SK-N-SH (cell line): Measurements from ENCODE around the gene ZCCHC2. TPM values are rescaled to one million over a fixed set of nuclear protein-coding genes. Genes with fewer than 3 reads are reported as not detected.

Experiments used
- CTCF ChIA-PET: fragments of 300-600, 350-600 bp; formaldehyde crosslinking; extraction: SDS; loops from one replicate; lab custom pipeline; 2021; lab: Yijun Ruan, JAX
- POLR2A ChIA-PET: fragments of 350-600 bp; sonication (Branson Sonifier 250); formaldehyde crosslinking; extraction: SDS; loops from one replicate; lab custom pipeline; 2020; ENCODE audit warnings: antibody characterized with exemption, inconsistent platforms; lab: Yijun Ruan, JAX
- DNase-seq: peaks from one replicate; pipeline ENCODE4 v3.0.0; 2012
- H2AFZ ChIP-seq: fragments of 200-600 bp; sonication (generic); 2 replicates; pipeline ENCODE4 v1.8.1; 2016; ENCODE audit warnings: antibody characterized with exemption, mild to moderate bottlenecking, low read depth
- H3F3A ChIP-seq: fragments of 200-600 bp; sonication (generic); replicated peaks from 2 replicates; pipeline ENCODE3; 2016; ENCODE audit warnings: antibody characterized with exemption, mild to moderate bottlenecking; ENCODE audit not compliant: insufficient read depth
- H3K27ac ChIP-seq, 2 experiments: fragments of 200-500 bp in 1 of 2; fragments of 200-600 bp in 1 of 2; sonication (Bioruptor generic) in 1 of 2; sonication (generic), shearing (Covaris generic) in 1 of 2; 2 replicates each; pipeline versions ENCODE4 v1.5.1 to v1.6.1; 2014 to 2016; ENCODE audit warnings: low read depth in 2 of 2, inconsistent platforms in 1 of 2, low read length in 1 of 2, mild to moderate bottlenecking in 1 of 2, mixed read lengths in 1 of 2
- H3K27me3 ChIP-seq: fragments of 200-600 bp; sonication (generic), shearing (Covaris generic); 2 replicates; pipeline ENCODE4 v1.6.1; 2016; ENCODE audit warnings: mixed run types; ENCODE audit not compliant: insufficient read depth
- H3K36me3 ChIP-seq, 2 experiments: fragments of 200-500 bp in 1 of 2; fragments of 200-600 bp in 1 of 2; sonication (Bioruptor generic) in 1 of 2; sonication (generic) in 1 of 2; replicated peaks in 1 of 2; 2 replicates each; pipeline versions ENCODE3 to v1.5.1; 2014 to 2016; ENCODE audit warnings: low read length in 1 of 2, mild to moderate bottlenecking in 1 of 2; ENCODE audit not compliant: insufficient read depth in 2 of 2, control insufficient read depth in 1 of 2
- H3K4me1 ChIP-seq, 2 experiments: fragments of 200-500 bp in 1 of 2; fragments of 200-600 bp in 1 of 2; sonication (Bioruptor generic) in 1 of 2; sonication (generic), shearing (Covaris generic) in 1 of 2; 2 replicates each; pipeline versions ENCODE4 v1.5.1 to v1.6.1; 2014 to 2016; ENCODE audit warnings: low read depth in 1 of 2, low read length in 1 of 2, mixed run types in 1 of 2; ENCODE audit not compliant: insufficient read depth in 2 of 2, control insufficient read depth in 1 of 2
- H3K4me2 ChIP-seq: fragments of 200-600 bp; sonication (generic), shearing (Covaris generic); 2 replicates; pipeline ENCODE4 v1.6.1; 2017; ENCODE audit warnings: mixed run types
- H3K4me3 ChIP-seq, 2 experiments: fragments of 200-500 bp in 1 of 2; fragments of 200-600 bp in 1 of 2; sonication (Bioruptor generic) in 1 of 2; sonication (generic), shearing (Covaris generic) in 1 of 2; 2 replicates each; pipeline versions ENCODE4 v1.5.1 to v1.8.1; 2014 to 2016; ENCODE audit warnings: low read depth in 2 of 2, inconsistent platforms in 1 of 2, low read length in 1 of 2, mild to moderate bottlenecking in 1 of 2, mixed read lengths in 1 of 2, moderate library complexity in 1 of 2
- H3K79me2 ChIP-seq: fragments of 200-600 bp; sonication (generic); 2 replicates; pipeline ENCODE4 v1.8.1; 2017; ENCODE audit warnings: mild to moderate bottlenecking; ENCODE audit not compliant: insufficient read depth
- H3K9ac ChIP-seq: fragments of 200-600 bp; sonication (generic); 2 replicates; pipeline ENCODE4 v1.6.1; 2017; ENCODE audit warnings: mixed run types
- H3K9me2 ChIP-seq: fragments of 200-600 bp; sonication (generic); 2 replicates; pipeline ENCODE4 v1.6.1; 2017; ENCODE audit warnings: mixed run types
- H3K9me3 ChIP-seq: fragments of 200-600 bp; sonication (generic); 2 replicates; pipeline ENCODE4 v1.6.1; 2017; ENCODE audit warnings: mixed run types, mild to moderate bottlenecking, moderate library complexity
- H4K20me1 ChIP-seq: fragments of 200-600 bp; sonication (generic); 2 replicates; pipeline ENCODE4 v1.6.1; 2017; ENCODE audit warnings: mild to moderate bottlenecking, mixed run types; ENCODE audit not compliant: insufficient read depth
- CTCF ChIP-seq: fragments of 200-600 bp; sonication (generic); IDR thresholded peaks from 2 replicates; pipeline ENCODE4 v1.6.1; 2017; ENCODE audit warnings: antibody characterized with exemption, mild to moderate bottlenecking, moderate library complexity
- ELF1 ChIP-seq: IDR thresholded peaks from 2 replicates; pipeline ENCODE4 v1.4.0; 2012
- EP300 ChIP-seq, 2 experiments: IDR thresholded peaks; 2 replicates each; pipeline versions ENCODE4 v1.4.0 to v1.6.1; 2012; ENCODE audit warnings: borderline replicate concordance in 1 of 2, low read depth in 1 of 2, low read length in 1 of 2
- FOXJ3 ChIP-seq: sonication (generic); formaldehyde crosslinking; IDR thresholded peaks from 2 replicates; pipeline ENCODE4 v1.5.1; 2020; ENCODE audit warnings: mild to moderate bottlenecking, missing genetic modification reagents
- GATA2 ChIP-seq: sonication (generic); formaldehyde crosslinking; IDR thresholded peaks from 2 replicates; pipeline ENCODE4 v1.5.0; 2020; ENCODE audit warnings: mild to moderate bottlenecking, missing genetic modification reagents
- IRF3 ChIP-seq: fragments of 150-350 bp; IDR thresholded peaks from 2 replicates; pipeline ENCODE4 v1.6.1; 2016; ENCODE audit warnings: mild to moderate bottlenecking, low read depth, low read length
- RCOR1 ChIP-seq: fragments of 150-350 bp; IDR thresholded peaks from 2 replicates; pipeline ENCODE4 v1.6.1; 2017; ENCODE audit warnings: antibody characterized with exemption, low read length
- TCF12 ChIP-seq: IDR thresholded peaks from 2 replicates; pipeline ENCODE4 v1.4.0; 2012
- TEAD4 ChIP-seq: IDR thresholded peaks from 2 replicates; pipeline ENCODE4 v1.4.0; 2012; ENCODE audit warnings: mild to moderate bottlenecking, borderline replicate concordance; ENCODE audit not compliant: insufficient read depth
- USF1 ChIP-seq: IDR thresholded peaks from 2 replicates; pipeline ENCODE4 v1.4.0; 2012; ENCODE audit warnings: low read depth, borderline replicate concordance
- YY1 ChIP-seq: IDR thresholded peaks from 2 replicates; pipeline ENCODE4 v1.4.0; 2012; ENCODE audit warnings: low read depth, mild to moderate bottlenecking
- WGBS: methylation state at CpG from one replicate; pipeline ENCODE4 v1.1.6; 2017; ENCODE audit warnings: low lambda C conversion rate; 5-methylcytosine and 5-hydroxymethylcytosine counted together
- polyA plus RNA-seq, 3 experiments: library from polyadenylated mRNA; depleted of rRNA; stranded (reverse); fragments of >200 nt; gene quantifications; 2 replicates each; pipeline ENCODE4 v1.2.3, GENCODE V29; 2012

Gene ZCCHC2
- polyA plus RNA-seq, 1 of the 3 experiments (the other 2 are of a cell fraction) = 7.3 TPM

- Histone ChIP-seq H3K36me3 (peaks cover 49 to 67% of the 10 kb centered on the region in 2 experiments), H3K4me1 (no peaks in the 10 kb centered on the region), H3K4me3 (no peak overlapping the region), H3F3A (no peaks in the 10 kb centered on the region), H3K9me2 (no peaks in the 10 kb centered on the region), H3K27ac (no peak overlapping the region), H4K20me1 (no peaks in the 10 kb centered on the region), H3K27me3 (no peaks in the 10 kb centered on the region), H2AFZ (no peak overlapping the region), H3K9me3 (no peaks in the 10 kb centered on the region)
- no peak for DNase-seq
- WGBS = 92% methylated on average over 3 of the region's 3 CpGs
- CTCF ChIA-PET = interaction anchor here (0.8 to 4.2 kb wide), 2 partner anchors 12 to 388 kb away, joined by 4 to 24 read pairs; no protein-coding TSS in a partner anchor
- POLR2A ChIA-PET = no interaction called here
- TF ChIP-seq TEAD4 (no peak), CTCF (no peak), EP300 (IDR thresholded peaks at IDR 0.05; ENCODE audit: borderline replicate concordance in 1 of 2, low read depth in 1 of 2, low read length in 1 of 2) (no peak)
- TF ChIP-seq, all 33 proteins: peak for 0
- no peak overlapping the region for H3K4me2 ChIP-seq
- no peaks in the 10 kb centered on the region for H3K79me2 ChIP-seq
- no peak overlapping the region for H3K9ac ChIP-seq
Observed at GRCh38 chr18:62571648-62572047, 48.8 kb downstream of the ZCCHC2 start.

- Histone ChIP-seq H3K36me3 (peaks cover 49 to 64% of the 10 kb centered on the region in 2 experiments), H4K20me1 (no peaks in the 10 kb centered on the region), H2AFZ (no peak overlapping the region), H3K9me2 (no peaks in the 10 kb centered on the region), H3K4me2 (no peak overlapping the region), H3K9ac (no peak overlapping the region), H3F3A (no peaks in the 10 kb centered on the region), H3K9me3 (no peaks in the 10 kb centered on the region), H3K27me3 (no peaks in the 10 kb centered on the region)
- 97% methylated on average over 3 of the region's 3 CpGs for WGBS
- ChIA-PET POLR2A (no interaction called here), CTCF (interaction anchor here (1.0 to 4.2 kb wide), 2 partner anchors 12 to 50 kb away, joined by 3 to 24 read pairs; partner anchors contain the start of gene ZCCHC2)
- TF ChIP-seq YY1 = no peak
- no peak for TF ChIP-seq FOXJ3 (CRISPR knock-in tag)
- no peak for TF ChIP-seq USF1
- no peak for TF ChIP-seq RCOR1
- TF ChIP-seq IRF3 = no peak
- TF ChIP-seq TCF12 = no peak
- TF ChIP-seq GATA2 = no peak
- TF ChIP-seq ELF1 = no peak
- TF ChIP-seq, all 33 proteins: peak for 0
- H3K79me2 ChIP-seq = no peaks in the 10 kb centered on the region
- no peak overlapping the region for H3K27ac ChIP-seq
- no peak for DNase-seq
- H3K4me3 ChIP-seq = no peak overlapping the region
- H3K4me1 ChIP-seq = no peaks in the 10 kb centered on the region
Observed at GRCh38 chr18:62572456-62572855, 49.6 kb downstream of the ZCCHC2 start.
